ENCODE measurements around the gene GPR3.
"Not testable (repeated sequence)": the region's sequence is repeated elsewhere in the genome, so short reads cannot be mapped to it uniquely, and the experiment has no call there.

The GPR3 gene

GRCh38 chr1:27380766-27381733 is 11.4 kb upstream of the GPR3 start:
- no peak for DNase-seq

- DNase-seq = no peak
These were observed 10.3 kb upstream of the GPR3 start for GRCh38 chr1:27381969-27382762.

- DNase-seq = no peak
These were observed 9.3 kb upstream of the GPR3 start, which contains the start of gene CD164L2 for GRCh38 chr1:27383039-27383605. CD164L2 (minus strand) TSS chr1:27383333; CDS start chr1:27383239, 94 bp downstream.

- no peak for DNase-seq
These were observed 8.8 kb upstream of the GPR3 start for GRCh38 chr1:27383661-27384060.

- not testable (repeated sequence) for DNase-seq
These were observed 7.6 kb upstream of the GPR3 start for GRCh38 chr1:27384797-27385196.

GRCh38 chr1:27388337-27389005 is 4.0 kb upstream of the GPR3 start:
- DNase-seq = peak; percentile 36

- DNase-seq = peak; percentile 78
These were observed 819 bp upstream of the GPR3 start for GRCh38 chr1:27391511-27392095.

GRCh38 chr1:27392778-27393635 is 585 bp downstream of the GPR3 start:
- no peak for DNase-seq

GRCh38 chr1:27393641-27394281 is 1.3 kb downstream of the GPR3 start:
- no peak for DNase-seq

GRCh38 chr1:27394282-27394658 is 1.8 kb downstream of the GPR3 start:
- no peak for DNase-seq

GRCh38 chr1:27394925-27395324 is 2.5 kb downstream of the GPR3 start:
- DNase-seq = no peak

GRCh38 chr1:27395441-27396195 is 3.2 kb downstream of the GPR3 start:
- DNase-seq = peak; percentile 63

GRCh38 chr1:27397110-27397509 is 4.7 kb downstream of the GPR3 start:
- DNase-seq = no peak

GRCh38 chr1:27397749-27398148 is 5.3 kb downstream of the GPR3 start:
- DNase-seq = no peak

GRCh38 chr1:27398405-27399149 is 6.2 kb downstream of the GPR3 start:
- no peak for DNase-seq

GRCh38 chr1:27399251-27400025 is 7.0 kb downstream of the GPR3 start:
- DNase-seq = no peak

GRCh38 chr1:27400082-27400962 is 7.9 kb downstream of the GPR3 start:
- no peak for DNase-seq

GRCh38 chr1:27400963-27401341 is 8.5 kb downstream of the GPR3 start:
- no peak for DNase-seq

Measured in NCI-H1105 (cell line).